Caco-2 (cell line): Measurements from ENCODE around the gene BEND3. TPM values are rescaled to one million over a fixed set of nuclear protein-coding genes. Genes with fewer than 3 reads are reported as not detected.

Experiments
- BruUV-seq: library from RNA; stranded (reverse); fragments of 400-500 nt; replicated peaks from 2 replicates; lab custom pipeline; 2021; lab: Mats Ljungman, UMichigan
- CTCF ChIA-PET: fragments of 300-600 bp; sonication (Branson Sonifier 250); formaldehyde crosslinking; loops from one replicate; lab custom pipeline; 2022; ENCODE audit warnings: antibody characterized with exemption; lab: Charles Lee
- POLR2A ChIA-PET: fragments of 300-600 bp; sonication (Branson Sonifier 250); formaldehyde crosslinking; loops from one replicate; lab custom pipeline; 2022; ENCODE audit warnings: antibody characterized with exemption; lab: Charles Lee
- DNase-seq, 2 experiments: peaks; one replicate each; pipeline versions ENCODE4 v3.0.0 to v3.0.0-alpha.2; 2020 to 2022
- H3K27me3 ChIP-seq: replicated peaks from 2 replicates; pipeline ENCODE4 v1.6.0; 2011; ENCODE audit warnings: low read length; ENCODE audit not compliant: control insufficient read depth, insufficient read depth
- H3K36me3 ChIP-seq: 2 replicates; pipeline ENCODE4 v1.5.1; 2011; ENCODE audit warnings: low read length; ENCODE audit not compliant: control insufficient read depth, insufficient read depth
- H3K4me1 ChIP-seq: fragments of 250-450 bp; sonication (Bioruptor Pico); 2 replicates; pipeline ENCODE4 v1.5.1; 2020; ENCODE audit warnings: mild to moderate bottlenecking
- H3K4me3 ChIP-seq: 2 replicates; pipeline ENCODE4 v1.5.1; 2011; ENCODE audit warnings: low read depth, mild to moderate bottlenecking, control low read depth, low read length
- H3K9me3 ChIP-seq: fragments of 250-450 bp; sonication (Bioruptor Pico); 2 replicates; pipeline ENCODE4 v1.5.1; 2020; ENCODE audit warnings: mild to moderate bottlenecking, moderate library complexity
- H3K27ac Mint-ChIP-seq: one replicate; pipeline ENCODE4 v1.8.0; 2022; ENCODE audit warnings: mixed read lengths; ENCODE audit not compliant: unreplicated experiment
- H3K27me3 Mint-ChIP-seq: one replicate; pipeline ENCODE4 v1.8.0; 2022; ENCODE audit warnings: mixed read lengths; ENCODE audit not compliant: insufficient read depth, unreplicated experiment
- H3K36me3 Mint-ChIP-seq: one replicate; pipeline ENCODE4 v1.8.0; 2022; ENCODE audit warnings: mild to moderate bottlenecking, mixed read lengths; ENCODE audit not compliant: insufficient read depth, unreplicated experiment
- H3K4me1 Mint-ChIP-seq: one replicate; pipeline ENCODE4 v1.8.0; 2022; ENCODE audit warnings: low read depth, mixed read lengths; ENCODE audit not compliant: unreplicated experiment
- H3K4me3 Mint-ChIP-seq: one replicate; pipeline ENCODE4 v1.8.0; 2022; ENCODE audit warnings: mild to moderate bottlenecking, moderate library complexity, mixed read lengths; ENCODE audit not compliant: unreplicated experiment
- H3K9me3 Mint-ChIP-seq: one replicate; pipeline ENCODE4 v1.8.0; 2022; ENCODE audit warnings: mixed read lengths; ENCODE audit not compliant: unreplicated experiment
- intact Hi-C: fragments of 100-400 bp; cut with micrococcal nuclease; formaldehyde crosslinking; loops from one replicate; pipeline ENCODE4 v1.10.0; 2022; ENCODE audit not compliant: unreplicated experiment
- total RNA-seq: library from RNA; stranded (reverse); gene quantifications from 2 replicates; pipeline ENCODE4 v1.2.3, GENCODE V29; 2022
- TF ChIP-seq, protein P1 (sequence below), 2 experiments: fragments of 200-600 bp in 1 of 2; IDR thresholded peaks; 1 replicate in 1 of 2; 2 replicates in 1 of 2; pipeline versions ENCODE4 v1.5.1 to v1.8.0; 2011 to 2022; ENCODE audit warnings: antibody characterized with exemption in 1 of 2, control low read depth in 1 of 2, inconsistent platforms in 1 of 2, low read depth in 1 of 2, low read length in 1 of 2, mild to moderate bottlenecking in 1 of 2, moderate library complexity in 1 of 2; ENCODE audit not compliant: insufficient read depth in 1 of 2, severe bottlenecking in 1 of 2, unreplicated experiment in 1 of 2

The BEND3 gene
- total RNA-seq, 1 experiment from 2014 or later = 8.3 TPM

DNA sequence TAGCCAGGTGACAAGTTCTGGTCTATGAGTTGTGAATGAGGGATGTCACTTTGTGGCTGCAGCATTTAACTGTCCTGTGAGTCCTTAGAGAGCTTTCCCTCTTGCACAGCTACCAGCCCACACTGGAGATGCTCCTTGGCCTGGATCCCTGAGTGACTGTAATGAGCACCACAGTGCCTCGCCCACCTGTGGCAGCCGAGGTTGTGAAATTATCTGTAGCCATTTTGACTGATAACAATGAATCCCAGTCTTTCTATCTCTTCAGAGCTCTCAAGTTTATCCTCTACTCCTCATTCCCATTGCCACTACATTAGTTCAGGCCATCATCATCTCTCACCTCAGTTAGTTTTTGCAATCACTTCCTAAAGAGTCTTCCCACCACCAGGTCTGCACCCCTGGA, 41.3 kb upstream of the BEND3 start:
- intact Hi-C loops = loop anchor here (10.0 kb wide), 1 partner anchor 498 kb away; no protein-coding TSS in a partner anchor
- no peaks in the 10 kb centered on the region for H3K27me3 ChIP-seq
- H3K4me1 Mint-ChIP-seq = peaks cover 28% of the 10 kb centered on the region
- CTCF ChIA-PET = no interaction called here
- no peak overlapping the region for H3K4me3 Mint-ChIP-seq
- peak overlapping the region; percentile 67 for H3K27ac Mint-ChIP-seq
- no TSS peak for BruUV-seq
- no peaks in the 10 kb centered on the region for H3K27me3 Mint-ChIP-seq
- TF ChIP-seq, protein P1, sequence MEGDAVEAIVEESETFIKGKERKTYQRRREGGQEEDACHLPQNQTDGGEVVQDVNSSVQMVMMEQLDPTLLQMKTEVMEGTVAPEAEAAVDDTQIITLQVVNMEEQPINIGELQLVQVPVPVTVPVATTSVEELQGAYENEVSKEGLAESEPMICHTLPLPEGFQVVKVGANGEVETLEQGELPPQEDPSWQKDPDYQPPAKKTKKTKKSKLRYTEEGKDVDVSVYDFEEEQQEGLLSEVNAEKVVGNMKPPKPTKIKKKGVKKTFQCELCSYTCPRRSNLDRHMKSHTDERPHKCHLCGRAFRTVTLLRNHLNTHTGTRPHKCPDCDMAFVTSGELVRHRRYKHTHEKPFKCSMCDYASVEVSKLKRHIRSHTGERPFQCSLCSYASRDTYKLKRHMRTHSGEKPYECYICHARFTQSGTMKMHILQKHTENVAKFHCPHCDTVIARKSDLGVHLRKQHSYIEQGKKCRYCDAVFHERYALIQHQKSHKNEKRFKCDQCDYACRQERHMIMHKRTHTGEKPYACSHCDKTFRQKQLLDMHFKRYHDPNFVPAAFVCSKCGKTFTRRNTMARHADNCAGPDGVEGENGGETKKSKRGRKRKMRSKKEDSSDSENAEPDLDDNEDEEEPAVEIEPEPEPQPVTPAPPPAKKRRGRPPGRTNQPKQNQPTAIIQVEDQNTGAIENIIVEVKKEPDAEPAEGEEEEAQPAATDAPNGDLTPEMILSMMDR (IDR thresholded peaks at IDR 0.05; ENCODE audit: insufficient read depth in 1 of 2, low read depth in 1 of 2, low read length in 1 of 2, severe bottlenecking in 1 of 2, unreplicated experiment in 1 of 2) = no peak
- peak in 1 of 2 experiments; percentile 36 for DNase-seq
- POLR2A ChIA-PET = no interaction called here
- H3K9me3 Mint-ChIP-seq = no peaks in the 10 kb centered on the region
- peaks cover 30% of the 10 kb centered on the region for H3K4me1 ChIP-seq
- H3K36me3 Mint-ChIP-seq = no peaks in the 10 kb centered on the region
- H3K4me3 ChIP-seq = no peak overlapping the region
- H3K9me3 ChIP-seq = no peaks in the 10 kb centered on the region
- H3K36me3 ChIP-seq = no peaks in the 10 kb centered on the region

DNA sequence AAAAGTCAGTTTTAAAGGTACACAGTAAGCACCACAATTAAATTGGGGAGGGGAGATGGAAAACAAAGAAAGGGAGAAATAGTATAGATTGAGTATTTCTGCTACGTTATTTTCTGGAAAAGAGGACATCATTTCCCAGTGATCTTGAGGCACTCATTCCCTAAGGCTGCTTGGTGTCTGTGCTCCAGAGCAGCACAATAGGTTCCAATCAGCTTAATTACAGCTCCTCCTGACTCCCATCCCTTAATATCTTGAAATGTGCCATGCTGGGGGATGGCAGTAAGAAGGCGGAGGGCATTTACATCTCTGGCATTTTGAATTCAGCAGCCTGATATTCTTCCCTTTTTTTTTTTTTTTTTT, 39.5 kb upstream of the BEND3 start:
- Mint-ChIP-seq H3K27ac (peak overlapping the region; percentile 40), H3K36me3 (no peaks in the 10 kb centered on the region), H3K27me3 (no peaks in the 10 kb centered on the region), H3K4me1 (peaks cover 38% of the 10 kb centered on the region), H3K4me3 (no peak overlapping the region), H3K9me3 (no peaks in the 10 kb centered on the region)
- no peak for DNase-seq
- ChIA-PET POLR2A (no interaction called here), CTCF (no interaction called here)
- TF ChIP-seq, protein P1 (IDR thresholded peaks at IDR 0.05; ENCODE audit: insufficient read depth in 1 of 2, low read depth in 1 of 2, low read length in 1 of 2, severe bottlenecking in 1 of 2, unreplicated experiment in 1 of 2) = no peak
- Histone ChIP-seq H3K36me3 (no peaks in the 10 kb centered on the region), H3K4me3 (no peak overlapping the region), H3K27me3 (no peaks in the 10 kb centered on the region), H3K9me3 (no peaks in the 10 kb centered on the region), H3K4me1 (peaks cover 33% of the 10 kb centered on the region)
- no TSS peak for BruUV-seq
- intact Hi-C loops = loop anchor here (5.0 to 10.0 kb wide), 2 partner anchors 303 to 500 kb away; partner anchors contain the start of gene PDSS2

DNA sequence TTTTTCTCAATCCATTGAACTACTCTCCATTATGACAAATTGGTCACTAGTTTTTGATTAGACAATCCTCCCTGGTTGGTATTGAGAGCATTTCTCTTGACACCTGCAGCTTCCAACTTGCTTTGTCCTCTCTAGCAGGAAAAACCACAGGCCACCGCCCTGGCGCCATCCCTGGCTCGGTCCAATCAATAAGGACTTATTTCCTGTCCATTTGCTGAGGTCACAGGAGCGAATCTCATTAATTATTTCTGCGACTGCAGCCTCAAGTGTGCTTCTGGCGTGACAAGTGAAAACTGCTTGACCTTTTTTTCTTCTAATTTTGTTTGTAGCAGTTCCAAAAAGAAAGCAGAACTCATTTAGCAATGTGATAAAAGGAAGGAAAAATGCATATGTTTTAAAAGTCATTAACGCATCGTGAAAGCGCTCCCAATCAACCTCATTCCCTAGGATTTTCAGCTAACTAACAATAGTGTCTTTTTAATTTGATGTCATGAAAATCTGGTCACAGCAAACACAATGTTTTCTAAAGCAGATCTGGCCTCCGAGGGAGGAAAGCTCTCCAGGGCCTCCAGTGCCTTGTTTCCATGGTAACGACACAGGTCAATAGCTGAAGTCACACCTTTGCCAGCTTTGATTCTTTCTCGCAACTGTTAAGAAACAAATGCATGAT, 39.0 kb upstream of the BEND3 start:
- Histone ChIP-seq H3K9me3 (no peaks in the 10 kb centered on the region), H3K27me3 (no peaks in the 10 kb centered on the region), H3K4me1 (peaks cover 33% of the 10 kb centered on the region), H3K36me3 (no peaks in the 10 kb centered on the region), H3K4me3 (no peak overlapping the region)
- H3K36me3 Mint-ChIP-seq = no peaks in the 10 kb centered on the region
- DNase-seq = peak in 1 of 2 experiments; percentile 37
- peak overlapping the region; percentile 40 for H3K27ac Mint-ChIP-seq
- ChIA-PET POLR2A (no interaction called here), CTCF (no interaction called here)
- H3K27me3 Mint-ChIP-seq = no peaks in the 10 kb centered on the region
- TF ChIP-seq, protein P1 (IDR thresholded peaks at IDR 0.05; ENCODE audit: insufficient read depth in 1 of 2, low read depth in 1 of 2, low read length in 1 of 2, severe bottlenecking in 1 of 2, unreplicated experiment in 1 of 2) = no peak
- H3K4me3 Mint-ChIP-seq = no peak overlapping the region
- no peaks in the 10 kb centered on the region for H3K9me3 Mint-ChIP-seq
- intact Hi-C loops = loop anchor here (5.0 to 10.0 kb wide), 2 partner anchors 303 to 501 kb away; partner anchors contain the start of gene PDSS2
- BruUV-seq = no TSS peak
- peaks cover 38% of the 10 kb centered on the region for H3K4me1 Mint-ChIP-seq
